AG10803 (cell line): ENCODE results near the gene CFAP97.

ENCODE experiments used
- DNase-seq: peaks from one replicate; pipeline ENCODE4 v3.0.0; 2010; ENCODE audit warnings: low read depth
- H3K4me3 ChIP-seq: 2 replicates; pipeline ENCODE4 v1.5.1; 2011; ENCODE audit warnings: mild to moderate bottlenecking, low read length, control low read depth
- CTCF ChIP-seq: conservative IDR thresholded peaks from 2 replicates; pipeline ENCODE4 v1.5.1; 2011; ENCODE audit warnings: mild to moderate bottlenecking, low read length, control low read depth, inconsistent platforms

The CFAP97 gene

GRCh38 chr4:185203486-185204237, at the start of gene CFAP97:
TSS of gene CFAP97 (minus strand) at chr4:185204000. CDS start at chr4:185191196, 12,804 bp downstream.
- peak within 1 kb of the TSS; percentile 72 for H3K4me3 ChIP-seq
- DNase-seq, result peak; percentile 90
- TF ChIP-seq CTCF, result no peak

- no peak overlapping the region for H3K4me3 ChIP-seq
- no peak for TF ChIP-seq CTCF
- no peak for DNase-seq
Observed at GRCh38 chr4:185249105-185249504, 45.3 kb upstream of the CFAP97 start.

- TF ChIP-seq CTCF, result no peak
- H3K4me3 ChIP-seq, result no peak overlapping the region
- no peak for DNase-seq
Observed at GRCh38 chr4:185248393-185249039, 44.7 kb upstream of the CFAP97 start.

GRCh38 chr4:185247151-185247550, 43.4 kb upstream of the CFAP97 start:
- DNase-seq, result no peak
- H3K4me3 ChIP-seq, result no peak overlapping the region
- TF ChIP-seq CTCF, result no peak

GRCh38 chr4:185246453-185246852, 42.7 kb upstream of the CFAP97 start:
- H3K4me3 ChIP-seq, result no peak overlapping the region
- TF ChIP-seq CTCF, result no peak
- no peak for DNase-seq

- peak; percentile 33 for DNase-seq
- TF ChIP-seq CTCF, result no peak
- H3K4me3 ChIP-seq, result no peak overlapping the region
Observed at GRCh38 chr4:185244763-185245162, 41.0 kb upstream of the CFAP97 start.

GRCh38 chr4:185243879-185244278, 40.1 kb upstream of the CFAP97 start:
- no peak overlapping the region for H3K4me3 ChIP-seq
- no peak for TF ChIP-seq CTCF
- no peak for DNase-seq
